Stimulated activated CD8-positive, alpha-beta memory T cell treated with anti-CD3 and anti-CD28 coated beads, Interleukin-12 subunit alpha, Interleukin-12 subunit beta, amount 100 ng/mL, for 1 hour (primary cell): Measurements from ENCODE around the gene UNC93A.
"Not testable (repeated sequence)": the region's sequence is repeated elsewhere in the genome, so short reads cannot be mapped to it uniquely, and the experiment has no call there.

Source experiments
- DNase-seq: peaks from one replicate; pipeline ENCODE4 v3.0.0-alpha.2; 2020; ENCODE audit warnings: low read depth

The UNC93A gene

DNA sequence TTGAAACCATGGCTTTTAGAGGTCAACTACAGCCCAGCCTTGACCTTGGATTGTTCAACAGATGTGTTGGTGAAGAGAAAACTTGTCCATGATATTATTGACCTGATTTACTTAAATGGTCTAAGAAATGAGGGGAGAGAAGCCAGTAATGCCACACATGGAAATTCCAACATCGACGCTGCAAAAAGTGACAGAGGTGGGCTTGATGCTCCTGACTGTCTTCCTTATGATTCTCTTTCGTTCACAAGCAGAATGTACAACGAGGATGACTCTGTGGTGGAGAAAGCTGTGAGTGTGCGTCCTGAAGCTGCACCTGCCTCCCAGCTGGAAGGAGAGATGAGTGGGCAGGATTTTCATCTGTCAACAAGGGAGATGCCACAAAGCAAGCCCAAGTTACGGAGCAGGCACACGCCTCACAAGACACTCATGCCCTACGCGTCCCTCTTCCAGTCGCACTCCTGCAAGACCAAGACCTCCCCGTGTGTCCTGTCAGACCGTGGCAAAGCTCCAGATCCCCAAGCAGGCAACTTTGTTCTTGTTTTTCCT lies 50.0 kb downstream of the UNC93A start:
- DNase-seq = no peak

DNA sequence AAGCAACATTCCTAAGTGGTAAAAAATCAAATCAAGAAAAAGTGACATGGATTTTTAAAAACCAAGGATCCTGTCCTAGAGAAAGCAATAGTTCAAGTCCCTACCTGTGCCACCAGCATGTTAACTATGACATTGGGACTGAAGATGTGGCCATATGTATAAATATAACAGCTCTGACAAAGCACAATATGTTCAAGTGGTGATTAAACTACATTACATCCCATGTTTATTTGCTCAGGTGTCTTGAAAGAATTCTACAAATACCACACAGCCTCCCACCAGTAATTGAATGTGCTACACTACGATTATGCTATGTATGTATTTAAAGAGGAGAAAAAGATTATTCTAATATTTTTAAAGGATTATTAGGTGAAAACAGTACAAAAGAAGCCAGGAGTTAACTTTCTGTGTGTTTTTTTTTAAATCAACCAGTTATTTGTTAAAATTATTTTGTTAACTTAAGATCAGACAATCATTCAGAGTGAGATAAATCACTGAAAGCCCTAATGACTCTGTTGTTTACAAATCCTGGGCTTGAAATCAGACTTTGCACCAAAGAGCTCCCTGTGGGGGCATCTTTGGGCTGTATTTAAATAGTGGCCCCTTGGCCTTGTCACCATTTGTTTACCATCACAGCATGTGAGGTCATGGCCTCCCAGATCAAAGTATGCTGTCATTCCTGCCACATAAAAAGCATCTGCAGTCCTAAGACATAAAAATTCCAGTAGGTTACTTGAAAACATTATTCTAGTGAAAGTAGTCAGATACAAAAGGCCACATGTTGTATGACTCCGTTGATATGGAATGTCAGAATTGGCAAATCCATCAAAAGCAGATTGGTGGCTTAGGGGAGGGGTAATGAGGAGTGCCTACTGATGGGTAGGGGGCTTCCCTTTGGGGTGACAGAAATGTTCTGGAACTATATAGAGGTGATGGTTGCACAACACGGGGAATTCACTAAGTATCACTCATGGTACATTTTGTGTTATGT lies 50.8 kb downstream of the UNC93A start:
- DNase-seq = no peak

DNA sequence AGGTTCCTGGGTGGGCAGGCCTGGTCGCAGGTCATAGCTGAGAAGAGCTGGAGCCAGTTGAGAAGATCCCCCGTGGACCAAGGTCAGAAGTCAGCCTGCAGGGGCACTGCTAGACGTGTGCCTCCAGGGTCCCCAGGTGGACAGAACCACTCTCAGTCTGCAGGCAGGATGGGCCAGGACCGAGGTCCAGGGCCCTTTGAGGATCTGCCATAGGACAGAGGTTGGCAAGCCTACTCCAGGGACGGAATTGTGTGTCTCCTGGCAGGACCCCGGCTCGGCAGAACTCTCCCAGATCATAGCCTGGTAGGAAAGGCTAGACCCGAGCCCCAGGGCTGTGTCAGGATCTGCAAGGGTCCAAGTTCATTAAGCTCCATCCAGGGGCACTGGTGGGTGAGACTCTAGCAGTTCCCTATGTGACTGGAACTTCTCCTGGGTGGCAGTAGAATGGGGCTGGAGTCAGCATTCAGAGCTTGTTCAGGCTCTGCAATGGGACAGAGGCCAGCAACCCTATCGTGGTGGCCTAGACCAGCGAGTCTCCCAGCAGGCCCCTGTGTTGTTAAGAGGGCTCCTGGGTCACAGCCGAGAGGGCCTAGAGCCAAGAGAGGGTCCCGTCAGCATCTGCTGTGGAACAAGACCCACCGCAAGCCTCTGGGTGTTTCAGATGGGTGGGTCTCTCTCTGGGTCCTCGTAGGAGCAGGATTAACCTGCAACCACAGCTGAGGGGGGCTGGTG lies 51.9 kb downstream of the UNC93A start:
- DNase-seq = no peak

DNA sequence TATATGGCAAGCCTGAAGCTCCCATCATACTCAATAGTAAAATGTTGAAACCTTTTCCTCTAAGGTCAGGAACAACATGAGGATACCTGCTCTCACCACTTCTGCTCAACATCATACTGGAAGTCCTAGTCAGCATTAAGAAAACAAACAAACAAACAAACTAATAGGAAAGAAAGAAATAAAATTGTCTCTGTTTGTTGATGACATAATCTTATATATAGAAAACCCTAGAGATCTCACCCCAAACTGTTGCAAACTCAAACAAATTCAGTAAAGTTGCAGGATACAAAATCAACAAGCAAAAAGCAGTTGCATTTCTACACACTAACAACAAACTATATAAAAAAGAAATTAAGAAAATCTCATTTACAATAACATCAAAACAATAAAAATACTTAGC lies 54.2 kb downstream of the UNC93A start:
- no peak for DNase-seq

DNA sequence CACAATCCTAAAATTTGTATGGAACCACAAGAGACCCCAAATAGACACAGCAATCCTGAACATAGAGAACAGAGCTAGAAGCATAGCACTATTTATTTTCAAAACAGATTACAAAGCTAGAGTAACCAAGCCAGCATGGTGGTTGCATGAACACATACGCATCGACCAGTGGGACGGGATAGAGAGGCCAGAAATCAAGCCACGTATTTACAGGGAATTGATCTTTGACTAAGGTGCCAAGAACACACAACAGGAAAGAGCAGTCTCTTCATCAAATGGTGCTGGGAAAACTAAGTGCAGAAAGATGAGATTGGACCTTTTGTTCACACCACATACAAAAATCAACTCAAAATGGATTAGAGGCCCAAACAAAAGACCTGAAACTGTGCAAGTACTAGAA lies 54.8 kb downstream of the UNC93A start:
- no peak for DNase-seq

DNA sequence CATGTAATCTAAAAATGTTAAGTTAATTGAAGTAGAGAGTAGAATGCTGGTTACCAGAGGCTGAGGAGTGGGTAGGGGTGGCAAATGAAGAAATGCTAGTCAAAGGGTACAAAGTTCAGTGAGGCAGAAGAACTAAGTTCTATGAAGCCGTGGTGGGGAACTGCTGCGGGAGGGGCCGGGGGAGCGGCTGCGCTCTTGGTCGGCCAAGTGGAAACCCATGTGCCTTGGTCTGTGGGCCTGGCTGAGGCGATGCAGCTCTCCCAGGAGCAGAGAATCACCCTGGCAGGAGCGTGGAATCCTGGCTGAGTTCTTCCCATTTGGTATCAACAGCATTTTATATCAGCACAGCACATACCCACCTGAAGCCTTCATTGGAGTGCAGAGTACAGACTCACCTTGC lies 56.1 kb downstream of the UNC93A start:
- DNase-seq = no peak

DNA sequence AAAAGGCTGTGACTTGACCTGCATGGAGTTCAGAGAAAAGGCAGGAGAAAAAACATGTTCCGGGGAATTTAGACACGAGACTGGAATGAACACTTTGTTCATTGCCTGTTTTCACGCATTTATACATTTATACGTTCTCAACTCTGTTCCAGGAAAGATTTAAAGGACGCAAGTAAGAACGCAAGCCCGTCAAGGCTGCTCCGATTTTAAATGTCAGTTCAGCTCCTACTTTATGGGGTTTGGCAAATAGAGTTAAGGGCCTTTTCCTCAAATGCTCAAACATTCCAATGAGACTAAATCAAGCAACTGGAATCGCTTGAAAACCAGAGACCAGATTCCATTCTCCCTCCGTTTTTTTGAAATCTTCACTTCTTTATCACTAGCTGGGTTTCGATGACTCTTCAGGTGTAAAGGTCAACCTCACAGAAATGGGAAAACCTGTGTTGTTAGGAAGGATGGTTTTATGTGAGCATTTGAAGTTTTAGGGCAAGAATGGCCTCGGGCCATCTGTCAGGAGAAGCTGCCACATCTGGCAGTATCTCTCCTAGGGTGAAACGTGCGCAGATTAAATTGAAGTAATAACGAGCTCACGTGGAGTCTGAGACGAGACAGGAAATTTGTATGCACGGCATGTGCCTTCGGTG lies 58.6 kb downstream of the UNC93A start:
- DNase-seq = no peak

DNA sequence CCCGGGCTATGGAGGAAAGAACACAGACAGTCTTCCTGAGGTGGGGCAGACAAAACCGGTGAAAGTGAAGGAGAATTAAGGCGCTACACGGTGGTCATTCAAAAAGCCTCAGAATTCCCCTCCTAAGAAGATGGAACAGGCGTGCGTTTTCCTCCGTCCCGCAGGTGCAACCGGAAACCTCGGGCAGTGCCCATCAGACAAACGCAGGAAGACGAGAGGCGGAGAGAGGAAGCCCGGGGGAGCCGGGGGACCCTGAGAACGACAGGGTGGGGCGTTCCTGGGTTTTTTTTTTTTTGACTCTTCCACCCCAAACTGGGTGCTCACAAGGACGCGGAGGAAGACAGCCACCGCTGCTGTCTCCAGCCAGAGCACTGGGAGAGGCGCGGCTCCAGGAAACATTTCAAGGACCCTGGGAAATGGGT lies 59.2 kb downstream of the UNC93A start:
- no peak for DNase-seq

DNA sequence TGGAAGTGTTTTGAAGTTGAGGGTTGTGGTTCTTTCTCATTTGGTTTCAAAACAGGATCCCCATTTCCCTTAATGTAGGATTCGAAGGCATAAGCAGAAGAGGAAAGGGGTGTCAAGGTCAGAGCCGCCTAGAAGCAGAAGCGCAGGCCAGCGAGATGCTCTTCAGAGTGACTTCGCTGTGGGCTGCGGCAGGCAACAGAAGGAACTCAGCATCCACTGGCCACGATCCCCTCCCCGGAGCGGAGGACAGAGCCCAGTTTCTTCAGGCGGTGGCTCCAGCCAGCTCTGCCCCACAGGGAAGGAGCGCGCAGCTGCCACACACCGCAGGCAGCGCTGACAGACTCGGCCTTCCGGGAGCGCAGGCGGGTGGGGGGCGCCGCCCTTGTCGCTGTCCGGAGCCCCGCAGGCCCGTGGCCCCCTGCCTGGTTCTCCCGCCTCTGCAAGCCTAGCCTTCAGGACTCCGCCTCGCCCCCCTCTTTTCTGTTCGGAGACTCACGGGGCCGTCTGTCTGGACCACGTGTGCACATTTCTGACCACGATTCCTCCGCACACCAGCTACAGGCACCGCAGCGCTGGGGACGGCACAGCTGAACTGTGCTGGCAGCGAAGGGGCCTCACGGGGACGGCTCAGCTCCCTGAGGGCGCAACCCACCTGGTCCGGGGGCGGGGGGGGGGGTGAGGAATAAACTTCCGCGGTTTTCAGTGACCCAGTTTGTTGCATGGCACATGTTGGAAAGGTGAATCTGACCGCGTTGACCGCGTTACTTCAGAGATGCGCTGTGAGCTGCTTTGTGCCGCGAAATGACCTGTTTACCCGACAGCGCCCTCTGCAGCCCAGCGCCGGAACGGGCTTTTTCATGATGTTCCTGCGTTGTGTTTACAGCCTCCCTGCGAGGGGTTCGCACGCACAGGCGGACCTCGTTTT lies 59.9 kb downstream of the UNC93A start:
- DNase-seq = peak; percentile 64

DNA sequence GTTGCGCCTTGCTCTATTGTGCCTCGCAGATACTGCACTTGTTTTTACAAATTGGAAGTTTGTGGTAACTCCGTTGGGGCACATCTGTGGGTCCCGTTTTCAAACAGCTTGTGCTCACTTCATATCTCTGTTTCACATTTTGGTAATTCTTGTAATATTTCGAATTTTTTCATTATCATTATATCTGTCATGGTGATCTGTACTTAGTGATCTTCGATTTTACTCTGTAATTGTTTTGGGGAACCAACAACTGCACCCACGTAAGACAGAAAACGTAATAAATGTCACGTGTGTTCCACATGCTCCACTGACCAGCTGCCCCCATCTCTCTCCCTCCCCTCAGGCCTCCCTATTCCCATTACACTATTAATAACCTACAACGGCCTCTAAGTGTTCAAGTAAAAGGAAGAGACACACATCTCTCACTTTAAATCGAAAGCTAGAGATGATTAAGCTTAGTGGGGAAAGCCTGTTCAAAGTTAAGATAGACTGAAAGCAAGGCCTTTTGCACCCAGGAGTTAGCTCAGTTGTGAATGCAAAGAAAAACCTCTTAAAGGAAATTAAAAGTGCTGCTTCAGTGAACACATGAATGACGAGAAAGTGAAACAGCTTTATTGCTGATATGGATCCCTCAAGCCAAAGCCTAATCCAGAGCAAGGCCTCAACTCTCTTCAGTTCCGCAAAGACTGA lies 60.7 kb downstream of the UNC93A start:
- DNase-seq = no peak

DNA sequence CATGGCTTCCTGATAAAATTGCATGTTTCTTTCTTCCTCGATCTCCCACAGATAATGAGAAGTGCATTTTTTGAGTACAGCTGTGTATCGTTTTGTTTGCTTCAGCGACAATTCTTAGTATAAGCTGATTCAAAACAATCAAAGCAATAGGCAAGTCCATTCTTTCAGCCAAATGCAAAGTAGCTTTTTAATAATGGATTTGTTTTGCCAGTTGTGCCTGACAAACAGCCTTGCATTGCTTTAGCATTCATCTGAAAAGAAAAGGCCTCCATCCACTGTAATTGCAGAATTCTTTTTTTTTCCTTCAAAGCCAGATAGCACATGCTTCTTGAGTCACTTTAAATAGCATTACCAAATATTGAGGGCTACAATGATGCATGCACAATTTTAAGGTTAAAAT lies 65.8 kb downstream of the UNC93A start:
- DNase-seq = no peak

DNA sequence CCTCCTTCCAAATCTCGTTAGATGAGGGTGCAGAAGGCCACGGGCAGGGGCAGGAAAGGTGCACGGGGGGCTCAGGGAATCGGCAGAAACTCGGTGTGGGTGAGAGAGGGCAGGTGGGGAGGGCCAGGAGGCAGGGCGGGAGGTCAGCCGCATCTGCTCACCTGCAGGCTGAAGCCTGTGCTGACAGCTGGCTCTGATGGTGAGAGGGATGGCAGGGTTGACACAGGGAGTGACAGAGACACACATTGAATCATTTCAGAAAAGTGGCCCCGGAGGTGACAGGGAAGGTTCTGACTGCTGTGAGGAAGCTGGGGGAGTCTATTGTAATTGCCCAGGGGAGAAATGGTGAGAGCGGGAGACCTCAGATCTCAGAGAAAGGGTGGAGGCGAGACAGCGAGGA lies 67.3 kb downstream of the UNC93A start:
- DNase-seq = not testable (repeated sequence)

DNA sequence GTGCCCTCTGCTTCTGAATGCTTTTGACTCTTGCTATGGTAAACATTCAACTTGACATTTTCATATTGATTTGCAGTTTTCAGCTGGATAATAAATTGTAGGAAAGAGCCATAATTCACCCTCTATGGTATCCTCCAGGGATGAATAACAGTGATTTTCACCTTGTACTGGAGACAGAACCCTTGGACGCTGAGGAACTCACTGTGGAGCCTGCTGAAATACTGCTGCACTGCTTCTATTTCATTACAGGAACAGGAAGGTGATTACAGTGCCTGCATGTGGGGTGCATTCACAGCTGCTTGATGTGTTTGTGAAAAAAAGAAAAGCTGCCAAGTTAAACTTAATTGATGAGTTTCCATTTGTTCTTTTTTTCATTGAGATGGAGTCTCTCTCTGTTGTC lies 70.1 kb downstream of the UNC93A start:
- not testable (repeated sequence) for DNase-seq
